ENCODE results near the gene ZSWIM4.

DNA sequence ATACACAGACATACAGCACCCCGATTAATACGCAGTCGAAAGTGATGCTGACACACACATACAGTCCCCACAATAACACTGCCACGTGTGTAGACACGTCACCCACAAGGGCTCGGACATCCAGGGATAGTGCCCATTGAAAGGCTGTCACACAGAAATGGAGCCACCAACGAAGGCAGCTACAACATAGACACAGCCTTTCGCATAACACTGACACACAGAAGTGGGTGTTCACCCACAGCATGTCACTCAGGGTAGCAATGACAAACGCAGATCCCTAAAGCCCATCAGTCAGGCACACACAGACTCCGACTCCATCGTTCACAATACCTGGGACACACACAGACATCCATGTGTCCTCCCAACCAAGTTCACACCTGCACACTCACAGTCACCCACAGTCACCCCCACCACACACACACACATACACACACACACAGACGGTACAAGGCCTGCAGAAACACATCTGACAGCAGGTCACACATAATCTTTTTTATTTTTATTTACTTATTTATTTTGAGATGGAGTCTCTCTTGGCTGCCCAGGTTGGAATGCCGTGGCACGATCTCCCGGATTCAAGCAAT is 71.3 kb downstream of the ZSWIM4 start:
- no peak for TF ChIP-seq POLR2A (IDR thresholded peaks at IDR 0.05)
- TF ChIP-seq, protein P1, sequence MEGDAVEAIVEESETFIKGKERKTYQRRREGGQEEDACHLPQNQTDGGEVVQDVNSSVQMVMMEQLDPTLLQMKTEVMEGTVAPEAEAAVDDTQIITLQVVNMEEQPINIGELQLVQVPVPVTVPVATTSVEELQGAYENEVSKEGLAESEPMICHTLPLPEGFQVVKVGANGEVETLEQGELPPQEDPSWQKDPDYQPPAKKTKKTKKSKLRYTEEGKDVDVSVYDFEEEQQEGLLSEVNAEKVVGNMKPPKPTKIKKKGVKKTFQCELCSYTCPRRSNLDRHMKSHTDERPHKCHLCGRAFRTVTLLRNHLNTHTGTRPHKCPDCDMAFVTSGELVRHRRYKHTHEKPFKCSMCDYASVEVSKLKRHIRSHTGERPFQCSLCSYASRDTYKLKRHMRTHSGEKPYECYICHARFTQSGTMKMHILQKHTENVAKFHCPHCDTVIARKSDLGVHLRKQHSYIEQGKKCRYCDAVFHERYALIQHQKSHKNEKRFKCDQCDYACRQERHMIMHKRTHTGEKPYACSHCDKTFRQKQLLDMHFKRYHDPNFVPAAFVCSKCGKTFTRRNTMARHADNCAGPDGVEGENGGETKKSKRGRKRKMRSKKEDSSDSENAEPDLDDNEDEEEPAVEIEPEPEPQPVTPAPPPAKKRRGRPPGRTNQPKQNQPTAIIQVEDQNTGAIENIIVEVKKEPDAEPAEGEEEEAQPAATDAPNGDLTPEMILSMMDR (IDR thresholded peaks at IDR 0.05 in 8 of 11, conservative IDR thresholded peaks at IDR 0.05 in 3 of 11): no peak
- TF ChIP-seq POLR2AphosphoS5 (IDR thresholded peaks at IDR 0.05): no peak

All from spleen (tissue), 7 donors.